Inferior parietal cortex (tissue), 1 donor: Measurements from ENCODE around the gene SMIM23.

Experiments
- DNase-seq: peaks from one replicate; pipeline ENCODE4 v3.0.0-alpha.2; 2016; ENCODE audit errors: extremely low spot score

Gene SMIM23

GRCh38 chr5:171816666-171817065 is 31.0 kb downstream of the SMIM23 start:
- DNase-seq = no peak

GRCh38 chr5:171820561-171820960 is 34.9 kb downstream of the SMIM23 start:
- no peak for DNase-seq

- DNase-seq = no peak
Measured at GRCh38 chr5:171821286-171821685, 35.7 kb downstream of the SMIM23 start.

- no peak for DNase-seq
Measured at GRCh38 chr5:171823269-171823668, 37.7 kb downstream of the SMIM23 start.

GRCh38 chr5:171825051-171825450 is 39.4 kb downstream of the SMIM23 start:
- DNase-seq = no peak

GRCh38 chr5:171826132-171826531 is 40.5 kb downstream of the SMIM23 start:
- DNase-seq = no peak

GRCh38 chr5:171827162-171827561 is 41.5 kb downstream of the SMIM23 start:
- no peak for DNase-seq

- DNase-seq = no peak
Measured at GRCh38 chr5:171830686-171831085, 45.1 kb downstream of the SMIM23 start.

- no peak for DNase-seq
Measured at GRCh38 chr5:171832775-171833174, 47.2 kb downstream of the SMIM23 start.

- DNase-seq = no peak
Measured at GRCh38 chr5:171834461-171834860, 48.8 kb downstream of the SMIM23 start.

GRCh38 chr5:171835066-171835465 is 49.4 kb downstream of the SMIM23 start:
- DNase-seq = no peak

- DNase-seq = no peak
Measured at GRCh38 chr5:171837522-171837921, 51.9 kb downstream of the SMIM23 start.

- DNase-seq = no peak
Measured at GRCh38 chr5:171838066-171838465, 52.4 kb downstream of the SMIM23 start.

- no peak for DNase-seq
Measured at GRCh38 chr5:171839112-171839511, 53.5 kb downstream of the SMIM23 start.

- no peak for DNase-seq
Measured at GRCh38 chr5:171840066-171840465, 54.4 kb downstream of the SMIM23 start.
